ENCODE results near the gene SEPTIN11.
"Not testable (repeated sequence)": the region's sequence is repeated elsewhere in the genome, so short reads cannot be mapped to it uniquely, and the experiment has no call there.

SEPTIN11 gene

GRCh38 chr4:76952656-76953582 lies 3.4 kb downstream of the SEPTIN11 start:
- DNase-seq = no peak

- DNase-seq = no peak
Measured at GRCh38 chr4:76953956-76954355, 4.4 kb downstream of the SEPTIN11 start.

- DNase-seq = no peak
Measured at GRCh38 chr4:76954489-76954888, 4.9 kb downstream of the SEPTIN11 start.

GRCh38 chr4:76955182-76955581 lies 5.6 kb downstream of the SEPTIN11 start:
- no peak for DNase-seq

GRCh38 chr4:76957004-76957738 lies 7.6 kb downstream of the SEPTIN11 start:
- no peak for DNase-seq

GRCh38 chr4:76958891-76959290 lies 9.3 kb downstream of the SEPTIN11 start:
- no peak for DNase-seq

- DNase-seq = no peak
Measured at GRCh38 chr4:76960014-76960413, 10.5 kb downstream of the SEPTIN11 start.

- DNase-seq = no peak
Measured at GRCh38 chr4:76962406-76963130, 13.0 kb downstream of the SEPTIN11 start.

- DNase-seq = no peak
Measured at GRCh38 chr4:76963131-76963750, 13.7 kb downstream of the SEPTIN11 start.

- not testable (repeated sequence) for DNase-seq
Measured at GRCh38 chr4:76963927-76964326, 14.4 kb downstream of the SEPTIN11 start.

GRCh38 chr4:76964769-76965168 lies 15.2 kb downstream of the SEPTIN11 start:
- no peak for DNase-seq

- DNase-seq = no peak
Measured at GRCh38 chr4:76965866-76966579, 16.5 kb downstream of the SEPTIN11 start.

- DNase-seq = no peak
Measured at GRCh38 chr4:76968937-76969336, 19.4 kb downstream of the SEPTIN11 start.

GRCh38 chr4:76969495-76969894 lies 19.9 kb downstream of the SEPTIN11 start:
- no peak for DNase-seq

- DNase-seq = no peak
Measured at GRCh38 chr4:76969941-76970529, 20.5 kb downstream of the SEPTIN11 start.

GRCh38 chr4:76972306-76972705 lies 22.8 kb downstream of the SEPTIN11 start:
- DNase-seq = no peak

GRCh38 chr4:76974150-76974549 lies 24.6 kb downstream of the SEPTIN11 start:
- DNase-seq = no peak

GRCh38 chr4:76977113-76977512 lies 27.6 kb downstream of the SEPTIN11 start:
- no peak for DNase-seq

GRCh38 chr4:76977736-76978350 lies 28.3 kb downstream of the SEPTIN11 start:
- no peak for DNase-seq

- no peak for DNase-seq
Measured at GRCh38 chr4:76979236-76979635, 29.7 kb downstream of the SEPTIN11 start.

- no peak for DNase-seq
Measured at GRCh38 chr4:76980261-76980660, 30.7 kb downstream of the SEPTIN11 start.

Data from NCI-H2171 (cell line).